H1 (cell line): ENCODE measurements around the gene ARHGAP32. TPM values are rescaled to one million over a fixed set of nuclear protein-coding genes. Genes with fewer than 3 reads are reported as not detected.

Source experiments
- CTCF ChIA-PET: fragments of 300-600 bp; sonication (Branson Sonifier 250); formaldehyde crosslinking; loops from one replicate; lab custom pipeline; 2021; ENCODE audit not compliant: partially characterized antibody; lab: Charles Lee
- POLR2A ChIA-PET: fragments of 300-600 bp; sonication (Branson Sonifier 250); formaldehyde crosslinking; loops from one replicate; lab custom pipeline; 2021; ENCODE audit warnings: inconsistent platforms; ENCODE audit not compliant: partially characterized antibody; lab: Charles Lee
- DNase-seq, 2 experiments: peaks; one replicate each; pipeline versions ENCODE4 v3.0.0 to v3.0.0-alpha.2; 2010 to 2022; ENCODE audit warnings: low spot score in 2 of 2, low read depth in 1 of 2, mixed read lengths in 1 of 2
- FAIRE-seq: peaks from 2 replicates; lab custom pipeline; 2011; peaks lifted over from hg19 to GRCh38; lab: Jason Lieb, UNC
- H2AFZ ChIP-seq: 2 replicates; pipeline ENCODE4 v1.8.1; 2012; ENCODE audit warnings: low read length, inconsistent platforms
- H2AK5ac ChIP-seq: 2 replicates; pipeline ENCODE4 v1.6.1; 2013; ENCODE audit warnings: low read depth, low read length
- H2BK120ac ChIP-seq: replicated peaks from 2 replicates; pipeline ENCODE3; 2013; ENCODE audit warnings: low read depth, low read length, inconsistent platforms
- H2BK12ac ChIP-seq: 2 replicates; pipeline ENCODE4 v1.6.1; 2013; ENCODE audit warnings: low read depth, low read length
- H2BK15ac ChIP-seq: 2 replicates; pipeline ENCODE4 v1.6.1; 2013; ENCODE audit warnings: low read length
- H2BK20ac ChIP-seq: 2 replicates; pipeline ENCODE4 v1.6.1; 2013; ENCODE audit warnings: low read length
- H2BK5ac ChIP-seq: 2 replicates; pipeline ENCODE4 v1.6.1; 2013; ENCODE audit warnings: low read depth, low read length
- H3K14ac ChIP-seq: 2 replicates; pipeline ENCODE4 v1.6.1; 2013; ENCODE audit warnings: inconsistent platforms; ENCODE audit not compliant: insufficient read length
- H3K18ac ChIP-seq: 2 replicates; pipeline ENCODE4 v1.6.1; 2013; ENCODE audit warnings: low read length; ENCODE audit errors: extremely low read depth
- H3K23ac ChIP-seq: 2 replicates; pipeline ENCODE4 v1.6.1; 2013; ENCODE audit warnings: inconsistent platforms; ENCODE audit not compliant: insufficient read length
- H3K23me2 ChIP-seq: 2 replicates; pipeline ENCODE4 v1.6.1; 2013; ENCODE audit warnings: low read depth, low read length
- H3K27ac ChIP-seq: 2 replicates; pipeline ENCODE4 v1.6.1; 2011; ENCODE audit warnings: low read depth, low read length, inconsistent platforms
- H3K27me3 ChIP-seq, 4 experiments: replicated peaks in 1 of 4; 1 replicate in 1 of 4; 2 replicates in 3 of 4; pipeline versions ENCODE4 v1.6.1 to v1.8.1; 2011 to 2013; ENCODE audit warnings: low read length in 3 of 4, mild to moderate bottlenecking in 3 of 4, inconsistent platforms in 2 of 4, mixed read lengths in 2 of 4, moderate library complexity in 1 of 4; ENCODE audit not compliant: control insufficient read depth in 3 of 4, insufficient read depth in 3 of 4; ENCODE audit errors: extremely low read depth in 1 of 4
- H3K36me3 ChIP-seq, 4 experiments: 2 replicates each; pipeline versions ENCODE4 v1.6.1 to v1.8.1; 2011 to 2013; ENCODE audit warnings: mild to moderate bottlenecking in 4 of 4, low read length in 3 of 4, moderate library complexity in 2 of 4, control low read depth in 1 of 4, inconsistent platforms in 1 of 4; ENCODE audit not compliant: insufficient read depth in 4 of 4, control insufficient read depth in 2 of 4
- H3K4ac ChIP-seq: replicated peaks from 2 replicates; pipeline ENCODE3; 2013; ENCODE audit warnings: low read length, low read depth, mixed read lengths, inconsistent platforms; ENCODE audit not compliant: insufficient read length
- H3K4me1 ChIP-seq, 4 experiments: replicated peaks in 1 of 4; 1 replicate in 1 of 4; 2 replicates in 3 of 4; pipeline versions ENCODE4 v1.6.1 to v1.8.1; 2011 to 2013; ENCODE audit warnings: low read length in 3 of 4, inconsistent platforms in 2 of 4, mixed read lengths in 1 of 4; ENCODE audit not compliant: insufficient read depth in 4 of 4, control insufficient read depth in 3 of 4
- H3K4me2 ChIP-seq, 2 experiments: 2 replicates each; pipeline versions ENCODE4 v1.6.1 to v1.8.1; 2011 to 2013; ENCODE audit warnings: low read depth in 2 of 2, low read length in 2 of 2, control low read depth in 1 of 2, inconsistent platforms in 1 of 2, mild to moderate bottlenecking in 1 of 2; ENCODE audit not compliant: insufficient read depth in 1 of 2
- H3K4me3 ChIP-seq, 4 experiments: fragments of 200-600, 300-600 bp in 1 of 4; sonication (generic), shearing (Covaris generic), sonication (Bioruptor Twin) in 1 of 4; 2 replicates each; pipeline versions ENCODE4 v1.5.1 to v1.8.1; 2011 to 2016; ENCODE audit warnings: low read length in 4 of 4, low read depth in 3 of 4, control low read depth in 2 of 4, inconsistent platforms in 2 of 4, mild to moderate bottlenecking in 2 of 4, mixed read lengths in 1 of 4, moderate library complexity in 1 of 4; ENCODE audit not compliant: insufficient read depth in 2 of 4; ENCODE audit errors: extremely low read depth in 1 of 4
- H3K56ac ChIP-seq: replicated peaks from 2 replicates; pipeline ENCODE3; 2013; ENCODE audit warnings: low read depth, mild to moderate bottlenecking, mixed read lengths, low read length, inconsistent platforms; ENCODE audit not compliant: insufficient read length
- H3K79me1 ChIP-seq: 2 replicates; pipeline ENCODE4 v1.6.1; 2013; ENCODE audit warnings: low read depth, low read length, control low read depth
- H3K79me2 ChIP-seq, 2 experiments: 2 replicates each; pipeline versions ENCODE4 v1.6.1 to v1.8.1; 2012 to 2013; ENCODE audit warnings: low read length in 2 of 2, mild to moderate bottlenecking in 2 of 2, inconsistent platforms in 1 of 2; ENCODE audit not compliant: insufficient read depth in 2 of 2, control insufficient read depth in 1 of 2
- H3K9ac ChIP-seq, 4 experiments: replicated peaks in 1 of 4; 1 replicate in 1 of 4; 2 replicates in 3 of 4; pipeline versions ENCODE4 v1.6.1 to v1.8.1; 2011 to 2013; ENCODE audit warnings: low read depth in 3 of 4, low read length in 3 of 4, control low read depth in 2 of 4, mild to moderate bottlenecking in 2 of 4, moderate library complexity in 2 of 4, inconsistent platforms in 1 of 4; ENCODE audit errors: extremely low read depth in 1 of 4
- H3K9me3 ChIP-seq, 2 experiments: 2 replicates each; pipeline versions ENCODE4 v1.6.1 to v1.8.1; 2012 to 2013; ENCODE audit warnings: mild to moderate bottlenecking in 2 of 2, moderate library complexity in 2 of 2, control low read depth in 1 of 2, inconsistent platforms in 1 of 2, low read depth in 1 of 2, low read length in 1 of 2, mixed read lengths in 1 of 2; ENCODE audit not compliant: insufficient read depth in 2 of 2
- H4K20me1 ChIP-seq, 2 experiments: replicated peaks in 1 of 2; 2 replicates each; pipeline versions ENCODE3 to v1.8.1; 2011 to 2013; ENCODE audit warnings: inconsistent platforms in 2 of 2, low read length in 2 of 2, mild to moderate bottlenecking in 1 of 2; ENCODE audit not compliant: insufficient read depth in 2 of 2, control insufficient read depth in 1 of 2
- H4K5ac ChIP-seq: 2 replicates; pipeline ENCODE4 v1.6.1; 2013; ENCODE audit warnings: low read length, low read depth, mixed read lengths, inconsistent platforms; ENCODE audit not compliant: insufficient read length
- H4K8ac ChIP-seq: 2 replicates; pipeline ENCODE4 v1.8.0; 2013; ENCODE audit warnings: mild to moderate bottlenecking, moderate library complexity, low read length, inconsistent platforms; ENCODE audit not compliant: insufficient read depth; ENCODE audit errors: extremely low read depth
- H4K91ac ChIP-seq: replicated peaks from 2 replicates; pipeline ENCODE3; 2013; ENCODE audit warnings: low read length, mixed read lengths, inconsistent platforms; ENCODE audit not compliant: insufficient read length
- ASH2L ChIP-seq: fragments of 200-600, 300-600 bp; sonication (generic); IDR thresholded peaks from one replicate; pipeline ENCODE4 v1.7.1; 2017; ENCODE audit warnings: low read length
- CBX5 ChIP-seq: fragments of 300-800, 300-1000 bp; sonication (generic); IDR thresholded peaks from 2 replicates; pipeline ENCODE4 v1.7.1; 2016; ENCODE audit warnings: antibody characterized with exemption, low read length, low read depth
- HDAC2 ChIP-seq, 2 experiments: fragments of 300-600 bp in 1 of 2; sonication (generic) in 1 of 2; IDR thresholded peaks; 2 replicates each; pipeline ENCODE4 v1.6.1; 2011 to 2012; ENCODE audit warnings: low read depth in 2 of 2, low read length in 2 of 2, mild to moderate bottlenecking in 2 of 2, moderate library complexity in 2 of 2, borderline replicate concordance in 1 of 2, inconsistent platforms in 1 of 2
- JUN ChIP-seq: IDR thresholded peaks from 2 replicates; pipeline ENCODE4 v1.6.1; 2011; ENCODE audit warnings: low read depth, mild to moderate bottlenecking, improper control_type of control experiment, low read length
- MAFK ChIP-seq: IDR thresholded peaks from 2 replicates; pipeline ENCODE4 v1.6.1; 2012; ENCODE audit warnings: low read depth, mild to moderate bottlenecking, improper control_type of control experiment, low read length
- NRF1 ChIP-seq: IDR thresholded peaks from 2 replicates; pipeline ENCODE4 v1.6.1; 2011; ENCODE audit warnings: mild to moderate bottlenecking, low read depth, low read length, improper control_type of control experiment
- RNF2 ChIP-seq: fragments of 200-900, 300-1000 bp; sonication (generic); IDR thresholded peaks from 2 replicates; pipeline ENCODE4 v1.7.1; 2016; ENCODE audit warnings: borderline replicate concordance, low read depth, mild to moderate bottlenecking, antibody characterized with exemption, low read length; ENCODE audit not compliant: poor library complexity, severe bottlenecking; ENCODE audit errors: missing control alignments
- SAP30 ChIP-seq: fragments of 300-600 bp; sonication (generic); IDR thresholded peaks from 2 replicates; pipeline ENCODE4 v1.7.1; 2012; ENCODE audit warnings: low read length, moderate library complexity, mild to moderate bottlenecking, inconsistent platforms; ENCODE audit not compliant: insufficient read depth, insufficient replicate concordance
- SP2 ChIP-seq: IDR thresholded peaks from 2 replicates; pipeline ENCODE4 v1.6.1; 2012; ENCODE audit warnings: mild to moderate bottlenecking, low read length, inconsistent platforms
- SUZ12 ChIP-seq: fragments of 200-600 bp; sonication (generic); IDR thresholded peaks from 2 replicates; pipeline ENCODE4 v1.6.1; 2012; ENCODE audit warnings: mild to moderate bottlenecking, inconsistent platforms, low read length, moderate library complexity, mixed read lengths
- TCF12 ChIP-seq: IDR thresholded peaks from 2 replicates; pipeline ENCODE4 v1.6.1; 2011; ENCODE audit warnings: low read depth, mild to moderate bottlenecking, low read length
- USF2 ChIP-seq: IDR thresholded peaks from 2 replicates; pipeline ENCODE4 v1.6.1; 2011; ENCODE audit warnings: low read length, improper control_type of control experiment
- YY1 ChIP-seq: IDR thresholded peaks from 2 replicates; pipeline ENCODE4 v1.6.1; 2011; ENCODE audit warnings: low read depth, mild to moderate bottlenecking, low read length
- WGBS, 2 experiments: shearing (Covaris generic) in 1 of 2; methylation state at CpG; one replicate each; pipeline versions ENCODE4 v1.1.6 to v1.1.7; 2013 to 2015; ENCODE audit warnings: low lambda C conversion rate in 2 of 2, mixed read lengths in 2 of 2, inconsistent platforms in 1 of 2, low coverage in 1 of 2, missing lambda C conversion rate in 1 of 2; ENCODE audit not compliant: insufficient replicate concordance in 2 of 2, insufficient coverage in 1 of 2, insufficient read length in 1 of 2; ENCODE audit errors: extremely low coverage in 1 of 2, missing lambda C conversion rate in 1 of 2; 5-methylcytosine and 5-hydroxymethylcytosine counted together
- polyA plus RNA-seq, 7 experiments: library from polyadenylated mRNA; depleted of rRNA in 3 of 7; stranded (reverse) in 5 of 7; unstranded in 2 of 7; fragments of >200 nt in 5 of 7; fragments of 200-250 nt in 2 of 7; gene quantifications; 1 replicate in 5 of 7; 2 replicates in 1 of 7; 4 replicates in 1 of 7; pipeline versions ENCODE4 v1.2.1 to v1.2.3, GENCODE V29; 2011 to 2013; ENCODE audit warnings: missing spikeins in 2 of 7, mixed read lengths in 2 of 7
- total RNA-seq: library from RNA; stranded (reverse); fragmentation: NEBNext Ultra II Directional; extraction: Animal tissue kit (Norgen Biotek cat#: 25700); gene quantifications from 2 replicates; pipeline ENCODE4 v1.2.1, GENCODE V29; 2021

Gene ARHGAP32
- total and polyA plus RNA-seq, 2 of the 8 experiments (the other 6 are each of a cell fraction or from before 2014, with no cell fraction given), result 13.7 to 30.0 TPM

- Histone ChIP-seq H3K4me1 (no peaks in the 10 kb centered on the region), H3K9me3 (peaks cover 0 to 6% of the 10 kb centered on the region in 2 experiments; a peak in 1 of 4 replicates), H2BK12ac (no peak overlapping the region), H3K9ac (no peak overlapping the region), H3K14ac (no peak overlapping the region), H2AK5ac (no peak overlapping the region), H3K27ac (no peak overlapping the region), H3K18ac (no peak overlapping the region), H3K23me2 (no peaks in the 10 kb centered on the region), H2AFZ (no peak overlapping the region), H3K36me3 (no peaks in the 10 kb centered on the region), H3K56ac (no peak overlapping the region), H3K79me2 (no peaks in the 10 kb centered on the region), H4K91ac (no peak overlapping the region), H3K79me1 (no peaks in the 10 kb centered on the region), H4K20me1 (no peaks in the 10 kb centered on the region), H2BK20ac (no peak overlapping the region), H3K27me3 (no peaks in the 10 kb centered on the region), H2BK5ac (no peak overlapping the region), H2BK120ac (no peak overlapping the region), H3K23ac (no peak overlapping the region), H2BK15ac (no peak overlapping the region), H4K8ac (no peak overlapping the region), H3K4me3 (no peak overlapping the region), H3K4me2 (no peak overlapping the region), H3K4ac (no peak overlapping the region), H4K5ac (no peak overlapping the region)
- ChIA-PET POLR2A (no interaction called here), CTCF (no interaction called here)
- DNase-seq (no peak), FAIRE-seq (no peak)
- 88% methylated on average over 1 of the region's 1 CpG; no CpG with 5 or more reads in 1 of the 2 experiments for WGBS, 2 experiments
- TF ChIP-seq SP2 (no peak), CBX5 (no peak), USF2 (no peak), YY1 (no peak), TCF12 (no peak), SAP30 (no peak), RNF2 (no peak), NRF1 (no peak), JUN (no peak), SUZ12 (no peak), MAFK (no peak), ASH2L (no peak), HDAC2 (IDR thresholded peaks at IDR 0.05; ENCODE audit: borderline replicate concordance in 1 of 2, low read depth in 2 of 2, low read length in 2 of 2) (no peak)
Measured at GRCh38 chr11:129106788-129107187, 85.3 kb downstream of the ARHGAP32 start.
